Caco-2 (cell line): Measurements from ENCODE around the gene HEXB. TPM values are rescaled to one million over a fixed set of nuclear protein-coding genes. Genes with fewer than 3 reads are reported as not detected.
A peak's percentile ranks its signal among the peaks of the same experiment; 100 is the strongest.
"Not testable (repeated sequence)": the region's sequence is repeated elsewhere in the genome, so short reads cannot be mapped to it uniquely, and the experiment has no call there.

Source experiments
- BruUV-seq: library from RNA; stranded (reverse); fragments of 400-500 nt; replicated peaks from 2 replicates; lab custom pipeline; 2021; lab: Mats Ljungman, UMichigan
- CTCF ChIA-PET: fragments of 300-600 bp; sonication (Branson Sonifier 250); formaldehyde crosslinking; loops from one replicate; lab custom pipeline; 2022; ENCODE audit warnings: antibody characterized with exemption; lab: Charles Lee
- POLR2A ChIA-PET: fragments of 300-600 bp; sonication (Branson Sonifier 250); formaldehyde crosslinking; loops from one replicate; lab custom pipeline; 2022; ENCODE audit warnings: antibody characterized with exemption; lab: Charles Lee
- DNase-seq, 2 experiments: peaks; one replicate each; pipeline versions ENCODE4 v3.0.0 to v3.0.0-alpha.2; 2020 to 2022
- H3K27me3 ChIP-seq: replicated peaks from 2 replicates; pipeline ENCODE4 v1.6.0; 2011; ENCODE audit warnings: low read length; ENCODE audit not compliant: control insufficient read depth, insufficient read depth
- H3K36me3 ChIP-seq: 2 replicates; pipeline ENCODE4 v1.5.1; 2011; ENCODE audit warnings: low read length; ENCODE audit not compliant: control insufficient read depth, insufficient read depth
- H3K4me1 ChIP-seq: fragments of 250-450 bp; sonication (Bioruptor Pico); 2 replicates; pipeline ENCODE4 v1.5.1; 2020; ENCODE audit warnings: mild to moderate bottlenecking
- H3K4me3 ChIP-seq: 2 replicates; pipeline ENCODE4 v1.5.1; 2011; ENCODE audit warnings: low read depth, mild to moderate bottlenecking, control low read depth, low read length
- H3K9me3 ChIP-seq: fragments of 250-450 bp; sonication (Bioruptor Pico); 2 replicates; pipeline ENCODE4 v1.5.1; 2020; ENCODE audit warnings: mild to moderate bottlenecking, moderate library complexity
- H3K27ac Mint-ChIP-seq: one replicate; pipeline ENCODE4 v1.8.0; 2022; ENCODE audit warnings: mixed read lengths; ENCODE audit not compliant: unreplicated experiment
- H3K27me3 Mint-ChIP-seq: one replicate; pipeline ENCODE4 v1.8.0; 2022; ENCODE audit warnings: mixed read lengths; ENCODE audit not compliant: insufficient read depth, unreplicated experiment
- H3K36me3 Mint-ChIP-seq: one replicate; pipeline ENCODE4 v1.8.0; 2022; ENCODE audit warnings: mild to moderate bottlenecking, mixed read lengths; ENCODE audit not compliant: insufficient read depth, unreplicated experiment
- H3K4me1 Mint-ChIP-seq: one replicate; pipeline ENCODE4 v1.8.0; 2022; ENCODE audit warnings: low read depth, mixed read lengths; ENCODE audit not compliant: unreplicated experiment
- H3K4me3 Mint-ChIP-seq: one replicate; pipeline ENCODE4 v1.8.0; 2022; ENCODE audit warnings: mild to moderate bottlenecking, moderate library complexity, mixed read lengths; ENCODE audit not compliant: unreplicated experiment
- H3K9me3 Mint-ChIP-seq: one replicate; pipeline ENCODE4 v1.8.0; 2022; ENCODE audit warnings: mixed read lengths; ENCODE audit not compliant: unreplicated experiment
- CTCF ChIP-seq, 2 experiments: fragments of 200-600 bp in 1 of 2; IDR thresholded peaks; 1 replicate in 1 of 2; 2 replicates in 1 of 2; pipeline versions ENCODE4 v1.5.1 to v1.8.0; 2011 to 2022; ENCODE audit warnings: antibody characterized with exemption in 1 of 2, control low read depth in 1 of 2, inconsistent platforms in 1 of 2, low read depth in 1 of 2, low read length in 1 of 2, mild to moderate bottlenecking in 1 of 2, moderate library complexity in 1 of 2; ENCODE audit not compliant: insufficient read depth in 1 of 2, severe bottlenecking in 1 of 2, unreplicated experiment in 1 of 2
- intact Hi-C: fragments of 100-400 bp; cut with micrococcal nuclease; formaldehyde crosslinking; loops from one replicate; pipeline ENCODE4 v1.10.0; 2022; ENCODE audit not compliant: unreplicated experiment
- total RNA-seq: library from RNA; stranded (reverse); gene quantifications from 2 replicates; pipeline ENCODE4 v1.2.3, GENCODE V29; 2022

Gene HEXB
- total RNA-seq, 1 experiment from 2014 or later = 217 TPM

DNA sequence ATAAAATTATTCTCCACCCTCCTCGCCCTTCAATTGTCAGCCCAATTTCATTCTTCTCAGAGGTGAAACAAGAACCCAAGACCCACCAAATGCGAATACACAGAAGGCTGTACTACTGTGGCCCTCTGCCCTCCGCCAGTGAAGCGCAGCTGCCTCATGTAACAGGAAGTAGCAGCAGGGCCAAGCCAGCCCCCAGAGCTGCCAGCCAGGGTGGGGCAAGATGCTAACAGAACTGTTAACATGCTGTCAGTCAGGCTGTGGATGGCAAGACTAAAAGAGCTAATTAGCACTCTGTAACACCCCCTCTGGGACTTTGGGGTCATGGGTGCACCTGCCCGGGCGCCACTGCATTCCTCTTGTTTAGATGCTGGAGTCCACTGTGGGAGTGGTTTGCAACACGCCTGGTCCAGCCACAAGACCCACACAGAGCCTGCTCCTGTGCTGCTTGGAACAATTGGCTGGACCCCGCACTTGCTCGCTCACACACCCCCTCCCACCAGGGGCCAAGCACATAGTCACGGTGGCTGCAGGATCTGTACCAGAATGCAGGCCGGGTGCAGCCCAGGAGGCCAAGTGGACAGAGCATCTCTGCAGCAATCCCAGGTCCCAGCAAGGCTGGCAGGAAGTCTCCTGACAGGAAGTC lies 14.5 kb upstream of the HEXB start:
- no peaks in the 10 kb centered on the region for H3K27me3 Mint-ChIP-seq
- ChIA-PET CTCF (no interaction called here), POLR2A (no interaction called here)

GRCh38 chr5:74672215-74672877 lies 12.7 kb upstream of the HEXB start:
- TF ChIP-seq CTCF (IDR thresholded peaks at IDR 0.05; ENCODE audit: insufficient read depth in 1 of 2, low read depth in 1 of 2, low read length in 1 of 2, severe bottlenecking in 1 of 2, unreplicated experiment in 1 of 2) = no peak
- H3K9me3 ChIP-seq = no peaks in the 10 kb centered on the region; the same call in 1 of the 2 replicates
- ChIA-PET CTCF (no interaction called here), POLR2A (no interaction called here)
- Mint-ChIP-seq H3K9me3 (no peaks in the 10 kb centered on the region), H3K36me3 (no peaks in the 10 kb centered on the region), H3K27ac (no peak overlapping the region), H3K4me1 (peaks cover 18% of the 10 kb centered on the region), H3K4me3 (no peak overlapping the region), H3K27me3 (no peaks in the 10 kb centered on the region)
- intact Hi-C loops = loop anchor here (2.0 kb wide), 2 partner anchors 272 to 592 kb away; no protein-coding TSS in a partner anchor
- H3K36me3 ChIP-seq = no peaks in the 10 kb centered on the region
- H3K4me3 ChIP-seq = no peak overlapping the region
- no TSS peak for BruUV-seq
- no peak for DNase-seq
- H3K27me3 ChIP-seq = no peaks in the 10 kb centered on the region
- H3K4me1 ChIP-seq = no peaks in the 10 kb centered on the region; the same call in 1 of the 2 replicates

More for the DNA sequence above, 14.5 kb upstream of the HEXB start:
- Mint-ChIP-seq H3K9me3 (no peaks in the 10 kb centered on the region), H3K4me3 (no peak overlapping the region), H3K4me1 (peaks cover 18% of the 10 kb centered on the region), H3K36me3 (no peaks in the 10 kb centered on the region), H3K27ac (no peak overlapping the region)
- Histone ChIP-seq H3K4me1 (no peaks in the 10 kb centered on the region; the same call in 1 of the 2 replicates), H3K4me3 (no peak overlapping the region), H3K36me3 (no peaks in the 10 kb centered on the region), H3K9me3 (no peaks in the 10 kb centered on the region; the same call in 1 of the 2 replicates), H3K27me3 (no peaks in the 10 kb centered on the region)
- intact Hi-C loops = no loop called here
- BruUV-seq = no TSS peak
- no peak for DNase-seq
- no peak for TF ChIP-seq CTCF (IDR thresholded peaks at IDR 0.05; ENCODE audit: insufficient read depth in 1 of 2, low read depth in 1 of 2, low read length in 1 of 2, severe bottlenecking in 1 of 2, unreplicated experiment in 1 of 2)

GRCh38 chr5:74673011-74673790 lies 11.8 kb upstream of the HEXB start:
- H3K27me3 ChIP-seq = no peaks in the 10 kb centered on the region
- CTCF ChIA-PET = no interaction called here
- Mint-ChIP-seq H3K27ac (no peak overlapping the region), H3K4me1 (peaks cover 18% of the 10 kb centered on the region), H3K9me3 (no peaks in the 10 kb centered on the region), H3K36me3 (no peaks in the 10 kb centered on the region), H3K4me3 (no peak overlapping the region), H3K27me3 (no peaks in the 10 kb centered on the region)
- peak in 1 of 2 experiments; percentile 30 for DNase-seq
- intact Hi-C loops = loop anchor here (1.0 to 2.0 kb wide), 3 partner anchors 230 to 592 kb away; no protein-coding TSS in a partner anchor
- no peak overlapping the region for H3K4me3 ChIP-seq
- POLR2A ChIA-PET = no interaction called here
- H3K36me3 ChIP-seq = no peaks in the 10 kb centered on the region
- H3K4me1 ChIP-seq = no peaks in the 10 kb centered on the region; the same call in 1 of the 2 replicates
- peak; percentile 21 to 29 for TF ChIP-seq CTCF (IDR thresholded peaks at IDR 0.05; ENCODE audit: insufficient read depth in 1 of 2, low read depth in 1 of 2, low read length in 1 of 2, severe bottlenecking in 1 of 2, unreplicated experiment in 1 of 2)
- no TSS peak for BruUV-seq
- H3K9me3 ChIP-seq = no peaks in the 10 kb centered on the region; the same call in 1 of the 2 replicates

- intact Hi-C loops, H3K9me3 Mint-ChIP-seq, POLR2A ChIA-PET, H3K27me3 Mint-ChIP-seq, H3K9me3 ChIP-seq, BruUV-seq, H3K36me3 ChIP-seq, H3K27ac Mint-ChIP-seq, H3K4me3 Mint-ChIP-seq, DNase-seq, H3K27me3 ChIP-seq, CTCF ChIA-PET, H3K4me1 ChIP-seq, H3K4me3 ChIP-seq, H3K36me3 Mint-ChIP-seq: not testable (repeated sequence)
- H3K4me1 Mint-ChIP-seq = peaks cover 13% of the 10 kb centered on the region
These were observed 8.6 kb upstream of the HEXB start for GRCh38 chr5:74676466-74676865.
